ENCODE data around the gene SLC3A2. TPM values are rescaled to one million over a fixed set of nuclear protein-coding genes. Genes with fewer than 3 reads are reported as not detected.

Gene SLC3A2
- total and polyA plus RNA-seq, 2 of the 13 experiments (the other 11 are each of a cell fraction or from before 2014, with no cell fraction given): 213 to 226 TPM

GRCh38 chr11:62832336-62833234, 48.1 kb upstream of the SLC3A2 start, which contains the start of gene TEX54 (continued):
- peak; percentile 60; the same call in 1 of the 2 replicates for TF ChIP-seq ZNF777 (CRISPR knock-in tag; IDR thresholded peaks at IDR 0.05)
- TF ChIP-seq FOXC1 (CRISPR knock-in tag; IDR thresholded peaks at IDR 0.05; ENCODE audit: borderline replicate concordance): no peak
- TF ChIP-seq ZBTB25 (CRISPR knock-in tag; IDR thresholded peaks at IDR 0.05): no peak
- no peak for TF ChIP-seq ZNF839 (CRISPR knock-in tag; IDR thresholded peaks at IDR 0.05; ENCODE audit: borderline replicate concordance)
- no peak for TF ChIP-seq KDM6A (CRISPR knock-in tag; IDR thresholded peaks at IDR 0.05; ENCODE audit: low read depth)
- no peak for TF ChIP-seq ZNF670 (CRISPR knock-in tag; IDR thresholded peaks at IDR 0.05; ENCODE audit: borderline replicate concordance)
- TF ChIP-seq HIVEP1 (CRISPR knock-in tag; IDR thresholded peaks at IDR 0.05): no peak
- TF ChIP-seq ZSCAN25 (CRISPR knock-in tag; IDR thresholded peaks at IDR 0.05): no peak
- no peak for TF ChIP-seq ARID3A (IDR thresholded peaks at IDR 0.05; ENCODE audit: low read depth, low read length)
- no peak for TF ChIP-seq ZNF234 (CRISPR knock-in tag; conservative IDR thresholded peaks at IDR 0.05)
- TF ChIP-seq ZNF609 (CRISPR knock-in tag; IDR thresholded peaks at IDR 0.05; ENCODE audit: borderline replicate concordance): no peak; the same call in 1 of the 2 replicates
- TF ChIP-seq ZNF678 (CRISPR knock-in tag; IDR thresholded peaks at IDR 0.05): no peak; the same call in 1 of the 2 replicates
- TF ChIP-seq HCFC1 (IDR thresholded peaks at IDR 0.05; ENCODE audit: low read depth, low read length): no peak
- no peak for TF ChIP-seq ZNF580 (CRISPR knock-in tag; IDR thresholded peaks at IDR 0.05; ENCODE audit: borderline replicate concordance, low read depth)
- no peak; the same call in 1 of the 2 replicates for TF ChIP-seq POLR2AphosphoS5 (IDR thresholded peaks at IDR 0.05; ENCODE audit: low read depth, low read length)
- TF ChIP-seq ZNF552 (CRISPR knock-in tag; IDR thresholded peaks at IDR 0.05; ENCODE audit: borderline replicate concordance): no peak
- 0 out of 2 replicates have a peak, but pooled peaks have one; percentile 31 for TF ChIP-seq ZNF614 (CRISPR knock-in tag; IDR thresholded peaks at IDR 0.05; ENCODE audit: borderline replicate concordance)
- no peak for TF ChIP-seq ZNF550 (CRISPR knock-in tag; IDR thresholded peaks at IDR 0.05; ENCODE audit: borderline replicate concordance)
- TF ChIP-seq GPN1 (CRISPR knock-in tag; IDR thresholded peaks at IDR 0.05; ENCODE audit: borderline replicate concordance): no peak
